ENCODE measurements around the gene RAB14.

DNA sequence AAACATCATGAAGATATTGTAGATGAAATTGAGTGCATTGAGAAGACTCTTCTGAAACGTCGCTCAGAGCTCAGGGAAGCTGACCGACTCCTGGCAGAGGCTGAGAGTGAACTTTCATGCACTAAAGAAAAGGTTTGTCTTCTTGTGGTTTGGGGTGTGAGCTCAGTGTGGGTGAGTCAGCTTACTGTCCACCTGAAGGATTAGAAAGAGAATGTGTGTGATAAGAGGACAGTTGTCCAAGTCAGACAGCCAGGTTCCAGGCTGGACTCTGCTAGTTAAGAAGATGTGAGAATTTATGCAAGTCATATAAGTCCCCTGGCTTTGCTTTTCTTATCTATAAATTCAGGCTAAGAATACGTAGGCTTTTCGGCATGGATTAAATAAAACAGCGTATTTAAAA lies 46.9 kb downstream of the RAB14 start:
- TF ChIP-seq, protein P1, sequence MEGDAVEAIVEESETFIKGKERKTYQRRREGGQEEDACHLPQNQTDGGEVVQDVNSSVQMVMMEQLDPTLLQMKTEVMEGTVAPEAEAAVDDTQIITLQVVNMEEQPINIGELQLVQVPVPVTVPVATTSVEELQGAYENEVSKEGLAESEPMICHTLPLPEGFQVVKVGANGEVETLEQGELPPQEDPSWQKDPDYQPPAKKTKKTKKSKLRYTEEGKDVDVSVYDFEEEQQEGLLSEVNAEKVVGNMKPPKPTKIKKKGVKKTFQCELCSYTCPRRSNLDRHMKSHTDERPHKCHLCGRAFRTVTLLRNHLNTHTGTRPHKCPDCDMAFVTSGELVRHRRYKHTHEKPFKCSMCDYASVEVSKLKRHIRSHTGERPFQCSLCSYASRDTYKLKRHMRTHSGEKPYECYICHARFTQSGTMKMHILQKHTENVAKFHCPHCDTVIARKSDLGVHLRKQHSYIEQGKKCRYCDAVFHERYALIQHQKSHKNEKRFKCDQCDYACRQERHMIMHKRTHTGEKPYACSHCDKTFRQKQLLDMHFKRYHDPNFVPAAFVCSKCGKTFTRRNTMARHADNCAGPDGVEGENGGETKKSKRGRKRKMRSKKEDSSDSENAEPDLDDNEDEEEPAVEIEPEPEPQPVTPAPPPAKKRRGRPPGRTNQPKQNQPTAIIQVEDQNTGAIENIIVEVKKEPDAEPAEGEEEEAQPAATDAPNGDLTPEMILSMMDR (IDR thresholded peaks at IDR 0.05): no peak
- TF ChIP-seq POLR2A (IDR thresholded peaks at IDR 0.05): no peak

All from testis (tissue), 2 donors.